ENCODE results near the gene PTPN7.

The PTPN7 gene

GRCh38 chr1:202130816-202131522 is 29.4 kb downstream of the PTPN7 start:
- H3K4me1 Mint-ChIP-seq = peaks cover 7% of the 10 kb centered on the region
- H3K27ac Mint-ChIP-seq = no peak overlapping the region
- H3K36me3 Mint-ChIP-seq = peaks cover 14% of the 10 kb centered on the region

GRCh38 chr1:202130297-202130721 is 30.1 kb downstream of the PTPN7 start:
- H3K9me3 Mint-ChIP-seq = no peaks in the 10 kb centered on the region
- no peak for DNase-seq
- H3K27ac Mint-ChIP-seq = no peak overlapping the region
- peaks cover 7% of the 10 kb centered on the region for H3K4me1 Mint-ChIP-seq
- no peak overlapping the region for H3K4me3 Mint-ChIP-seq
- H3K36me3 Mint-ChIP-seq = peaks cover 14% of the 10 kb centered on the region
- H3K27me3 Mint-ChIP-seq = peaks cover 34% of the 10 kb centered on the region
- CTCF ChIA-PET = interaction anchor here (1.2 kb wide), 2 partner anchors 9 to 10 kb away, joined by 3 to 4 read pairs; no protein-coding TSS in a partner anchor

More at GRCh38 chr1:202130816-202131522, 29.4 kb downstream of the PTPN7 start:
- Mint-ChIP-seq H3K27me3 (peaks cover 27% of the 10 kb centered on the region), H3K9me3 (no peaks in the 10 kb centered on the region), H3K4me3 (no peak overlapping the region)
- DNase-seq = no peak
- CTCF ChIA-PET = interaction anchor here (0.9 to 1.3 kb wide), 3 partner anchors 9 to 18 kb away, joined by 3 read pairs; no protein-coding TSS in a partner anchor

- H3K36me3 Mint-ChIP-seq = peaks cover 13% of the 10 kb centered on the region
- peaks cover 7% of the 10 kb centered on the region for H3K4me1 Mint-ChIP-seq
- CTCF ChIA-PET = interaction anchor here (1.2 kb wide), 2 partner anchors 8 to 10 kb away, joined by 3 to 4 read pairs; no protein-coding TSS in a partner anchor
- H3K4me3 Mint-ChIP-seq = no peak overlapping the region
- no peak overlapping the region for H3K27ac Mint-ChIP-seq
- H3K9me3 Mint-ChIP-seq = no peaks in the 10 kb centered on the region
- H3K27me3 Mint-ChIP-seq = peaks cover 34% of the 10 kb centered on the region
- no peak for DNase-seq
Measured at GRCh38 chr1:202129453-202130296, 30.7 kb downstream of the PTPN7 start.

GRCh38 chr1:202127836-202128622 is 32.4 kb downstream of the PTPN7 start:
- peaks cover 7% of the 10 kb centered on the region for H3K4me1 Mint-ChIP-seq
- no peaks in the 10 kb centered on the region for H3K9me3 Mint-ChIP-seq
- H3K4me3 Mint-ChIP-seq = no peak overlapping the region
- peaks cover 8% of the 10 kb centered on the region for H3K36me3 Mint-ChIP-seq
- H3K27ac Mint-ChIP-seq = no peak overlapping the region
- H3K27me3 Mint-ChIP-seq = peaks cover 45% of the 10 kb centered on the region
- CTCF ChIA-PET = no interaction called here
- DNase-seq = no peak

DNA sequence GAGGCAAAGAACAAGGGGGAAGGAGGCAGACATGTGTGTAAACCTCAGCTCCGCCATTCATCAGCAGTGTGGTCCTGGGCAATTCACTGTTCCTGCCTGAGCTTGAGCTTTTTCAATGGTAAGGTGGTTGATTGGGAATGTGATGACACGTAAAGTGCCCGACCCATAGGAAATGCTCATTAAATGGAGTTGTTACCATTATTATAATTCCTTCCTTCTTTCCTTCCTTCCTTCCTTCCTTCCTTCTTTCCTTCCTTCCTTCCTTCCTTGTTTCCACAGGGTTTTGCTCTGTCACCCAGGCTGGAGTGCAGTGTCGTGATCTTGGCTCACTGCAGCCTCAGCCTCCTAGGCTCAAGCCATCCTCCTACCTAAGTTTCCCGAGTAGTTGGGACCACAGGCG is 33.3 kb downstream of the PTPN7 start:
- Mint-ChIP-seq H3K36me3 (peaks cover 3% of the 10 kb centered on the region), H3K4me3 (no peak overlapping the region), H3K4me1 (peaks cover 7% of the 10 kb centered on the region), H3K27me3 (peaks cover 45% of the 10 kb centered on the region), H3K27ac (no peak overlapping the region), H3K9me3 (no peaks in the 10 kb centered on the region)
- DNase-seq = no peak
- CTCF ChIA-PET = no interaction called here

- Mint-ChIP-seq H3K27ac (no peak overlapping the region), H3K9me3 (no peaks in the 10 kb centered on the region), H3K4me1 (peaks cover 1% of the 10 kb centered on the region), H3K27me3 (peaks cover 45% of the 10 kb centered on the region), H3K4me3 (no peak overlapping the region), H3K36me3 (no peaks in the 10 kb centered on the region)
- DNase-seq = no peak
- CTCF ChIA-PET = interaction anchor here (0.7 to 2.3 kb wide), 3 partner anchors 9 to 126 kb away, joined by 3 to 9 read pairs (median 3); no protein-coding TSS in a partner anchor
Measured at GRCh38 chr1:202126426-202126825, 34.0 kb downstream of the PTPN7 start.

- Mint-ChIP-seq H3K9me3 (no peaks in the 10 kb centered on the region), H3K36me3 (no peaks in the 10 kb centered on the region), H3K4me3 (no peak overlapping the region), H3K27ac (no peak overlapping the region), H3K27me3 (peaks cover 51% of the 10 kb centered on the region), H3K4me1 (no peaks in the 10 kb centered on the region)
- no peak for DNase-seq
- CTCF ChIA-PET = interaction anchor here (0.7 to 2.3 kb wide), 2 partner anchors 10 to 125 kb away, joined by 3 to 9 read pairs; no protein-coding TSS in a partner anchor
Measured at GRCh38 chr1:202125611-202126010, 34.8 kb downstream of the PTPN7 start.

DNA sequence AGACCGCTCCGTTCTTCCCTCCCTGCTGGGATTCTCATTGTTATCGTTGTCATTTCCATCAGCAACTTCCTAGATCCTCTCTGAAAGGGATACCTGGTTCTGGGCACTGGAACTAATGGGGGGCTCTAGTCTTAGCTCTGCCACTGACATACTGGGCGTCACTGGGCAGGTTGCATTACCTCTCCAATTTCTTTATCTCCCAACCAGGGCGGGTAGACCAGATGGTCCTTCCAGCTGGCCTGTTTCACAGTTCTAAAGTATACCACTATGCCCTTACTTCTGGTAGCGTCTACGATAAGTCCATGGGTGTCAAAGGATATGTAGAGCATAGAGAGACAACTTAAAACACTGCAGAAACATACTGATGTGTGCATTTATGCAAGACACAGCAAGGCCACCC is 36.3 kb downstream of the PTPN7 start:
- H3K27me3 Mint-ChIP-seq = peaks cover 51% of the 10 kb centered on the region
- DNase-seq = no peak
- H3K4me3 Mint-ChIP-seq = no peak overlapping the region
- H3K4me1 Mint-ChIP-seq = no peaks in the 10 kb centered on the region
- H3K36me3 Mint-ChIP-seq = no peaks in the 10 kb centered on the region
- H3K27ac Mint-ChIP-seq = no peak overlapping the region
- CTCF ChIA-PET = interaction anchor here (1.6 to 2.3 kb wide), 2 partner anchors 11 to 124 kb away, joined by 5 to 9 read pairs; no protein-coding TSS in a partner anchor
- no peaks in the 10 kb centered on the region for H3K9me3 Mint-ChIP-seq

DNA sequence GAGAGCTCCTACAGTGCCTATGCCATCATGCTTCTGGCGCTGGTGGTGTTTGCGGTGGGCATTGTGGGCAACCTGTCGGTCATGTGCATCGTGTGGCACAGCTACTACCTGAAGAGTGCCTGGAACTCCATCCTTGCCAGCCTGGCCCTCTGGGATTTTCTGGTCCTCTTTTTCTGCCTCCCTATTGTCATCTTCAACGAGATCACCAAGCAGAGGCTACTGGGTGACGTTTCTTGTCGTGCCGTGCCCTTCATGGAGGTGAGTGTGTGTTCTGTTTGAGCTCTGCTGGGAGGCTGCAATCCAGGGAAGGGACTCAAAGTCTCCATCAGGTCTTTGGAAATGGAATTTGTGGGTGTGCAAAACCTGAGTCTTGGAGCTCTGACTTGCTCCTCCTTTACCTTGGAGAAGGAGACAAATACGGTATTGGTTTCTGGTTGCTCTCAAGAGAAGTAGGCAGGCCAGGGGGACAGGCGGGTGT is 37.0 kb downstream of the PTPN7 start:
- no peaks in the 10 kb centered on the region for H3K9me3 Mint-ChIP-seq
- no peaks in the 10 kb centered on the region for H3K36me3 Mint-ChIP-seq
- CTCF ChIA-PET = interaction anchor here (1.6 kb wide), 1 partner anchor 123 kb away, joined by 5 read pairs; no protein-coding TSS in a partner anchor
- peaks cover 49% of the 10 kb centered on the region for H3K27me3 Mint-ChIP-seq
- no peak overlapping the region for H3K27ac Mint-ChIP-seq
- H3K4me3 Mint-ChIP-seq = no peak overlapping the region
- no peaks in the 10 kb centered on the region for H3K4me1 Mint-ChIP-seq
- DNase-seq = no peak

GRCh38 chr1:202122639-202123335 is 37.6 kb downstream of the PTPN7 start, which contains the start of gene GPR37L1:
Gene GPR37L1 (plus strand): TSS chr1:202122917. CDS start chr1:202122964, 47 bp downstream.
- Mint-ChIP-seq H3K9me3 (no peaks in the 10 kb centered on the region), H3K27me3 (peaks cover 47% of the 10 kb centered on the region), H3K4me1 (no peaks in the 10 kb centered on the region), H3K36me3 (no peaks in the 10 kb centered on the region), H3K27ac (no peak within 1 kb of the TSS), H3K4me3 (no peak within 1 kb of the TSS)
- CTCF ChIA-PET = interaction anchor here (1.2 to 1.6 kb wide), 2 partner anchors 10 to 123 kb away, joined by 3 to 5 read pairs; no protein-coding TSS in a partner anchor
- DNase-seq = no peak

DNA sequence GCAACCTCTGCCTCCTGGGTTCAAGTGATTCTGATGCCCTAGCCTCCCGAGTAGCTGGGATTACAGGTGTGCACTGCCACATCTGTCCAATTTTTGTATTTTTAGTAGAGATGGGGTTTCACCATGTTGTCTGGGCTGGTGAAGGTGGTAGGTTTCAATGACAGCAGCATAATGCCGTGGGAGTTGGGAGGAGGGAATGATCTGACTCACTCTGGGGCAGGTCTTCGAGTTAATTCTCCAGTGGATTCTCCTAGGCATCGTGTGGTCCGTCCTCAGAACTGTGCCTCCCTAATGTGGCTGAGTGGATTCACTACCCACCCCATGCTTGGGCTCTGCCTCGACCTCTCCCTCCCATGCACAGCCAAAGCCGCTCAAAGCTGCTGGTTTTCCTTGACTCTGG is 39.4 kb downstream of the PTPN7 start:
- H3K36me3 Mint-ChIP-seq = no peaks in the 10 kb centered on the region
- no peak overlapping the region for H3K27ac Mint-ChIP-seq
- no peak overlapping the region for H3K4me3 Mint-ChIP-seq
- H3K9me3 Mint-ChIP-seq = no peaks in the 10 kb centered on the region
- no peaks in the 10 kb centered on the region for H3K4me1 Mint-ChIP-seq
- CTCF ChIA-PET = interaction anchor here (0.8 to 1.5 kb wide), 4 partner anchors 9 to 225 kb away, joined by 3 to 4 read pairs (median 4); no protein-coding TSS in a partner anchor
- peaks cover 30% of the 10 kb centered on the region for H3K27me3 Mint-ChIP-seq
- no peak for DNase-seq

- no peaks in the 10 kb centered on the region for H3K4me1 Mint-ChIP-seq
- H3K9me3 Mint-ChIP-seq = no peaks in the 10 kb centered on the region
- no peak for DNase-seq
- H3K27ac Mint-ChIP-seq = no peak overlapping the region
- CTCF ChIA-PET = interaction anchor here (0.9 to 2.0 kb wide), 3 partner anchors 111 to 222 kb away, joined by 3 to 13 read pairs (median 3); no protein-coding TSS in a partner anchor
- H3K4me3 Mint-ChIP-seq = no peak overlapping the region
- peaks cover 24% of the 10 kb centered on the region for H3K27me3 Mint-ChIP-seq
- H3K36me3 Mint-ChIP-seq = no peaks in the 10 kb centered on the region
Measured at GRCh38 chr1:202117898-202118371, 42.5 kb downstream of the PTPN7 start.

DNA sequence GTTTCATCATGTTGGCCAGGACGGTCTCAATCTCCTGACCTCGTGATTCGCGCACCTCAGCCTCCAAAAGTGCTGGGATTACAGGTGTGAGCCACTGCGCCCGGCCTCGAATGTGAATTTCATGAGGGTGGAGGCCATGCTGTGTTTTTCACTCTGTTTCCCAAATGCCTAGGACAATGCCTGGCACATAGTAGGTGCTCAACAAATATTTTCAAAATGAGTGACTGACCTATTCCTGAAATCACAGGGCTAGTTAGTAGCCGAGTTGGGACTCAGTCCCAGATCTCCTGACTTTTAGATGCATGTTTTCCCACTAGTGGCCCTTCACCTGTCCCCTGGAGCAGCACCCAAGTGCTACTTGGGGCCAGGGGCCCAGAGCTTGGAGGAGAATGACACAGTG is 44.1 kb downstream of the PTPN7 start:
- no peak overlapping the region for H3K27ac Mint-ChIP-seq
- no peaks in the 10 kb centered on the region for H3K9me3 Mint-ChIP-seq
- no peak for DNase-seq
- H3K4me3 Mint-ChIP-seq = no peak overlapping the region
- no peaks in the 10 kb centered on the region for H3K36me3 Mint-ChIP-seq
- H3K27me3 Mint-ChIP-seq = peaks cover 25% of the 10 kb centered on the region
- CTCF ChIA-PET = no interaction called here
- H3K4me1 Mint-ChIP-seq = no peaks in the 10 kb centered on the region
